CD4-positive, alpha-beta T cell (primary cell): ENCODE measurements around the gene PSME3IP1. TPM values are rescaled to one million over a fixed set of nuclear protein-coding genes. Genes with fewer than 3 reads are reported as not detected.

Source experiments
- ATAC-seq: fragments of 200-7000 bp; cut with Tn5 transposase; one replicate; pipeline ENCODE4 v1.10.0; 2022; ENCODE audit warnings: mild to moderate bottlenecking; ENCODE audit not compliant: poor library complexity
- CTCF ChIA-PET: fragments of 350-600 bp; sonication (Branson Sonifier 250); formaldehyde crosslinking; loops from one replicate; lab custom pipeline; 2021; ENCODE audit warnings: antibody characterized with exemption, inconsistent platforms; lab: Charles Lee
- POLR2A ChIA-PET: fragments of 350-600 bp; sonication (Branson Sonifier 250); formaldehyde crosslinking; loops from one replicate; lab custom pipeline; 2021; ENCODE audit warnings: antibody characterized with exemption, inconsistent platforms; lab: Charles Lee
- DNase-seq, 14 experiments: peaks; one replicate each; pipeline ENCODE4 v3.0.0-alpha.2; 2013 to 2020; ENCODE audit warnings: mixed read lengths in 2 of 14
- H3K27ac ChIP-seq, 2 donors: one replicate each; pipeline versions ENCODE4 v1.5.1 to v1.7.0; 2013; ENCODE audit warnings: low read length in 2 of 2, low read depth in 1 of 2, mild to moderate bottlenecking in 1 of 2
- H3K27me3 ChIP-seq, 2 experiments: 1 replicate in 1 of 2; 2 replicates in 1 of 2; pipeline versions ENCODE4 v1.6.1 to v1.7.0; 2013; ENCODE audit warnings: low read length in 2 of 2, control low read depth in 1 of 2, mild to moderate bottlenecking in 1 of 2, moderate library complexity in 1 of 2; ENCODE audit not compliant: insufficient read depth in 2 of 2, control insufficient read depth in 1 of 2
- H3K36me3 ChIP-seq: one replicate; pipeline ENCODE4 v1.6.1; 2013; ENCODE audit warnings: low read length, control low read depth; ENCODE audit not compliant: insufficient read depth
- H3K4me1 ChIP-seq: one replicate; pipeline ENCODE4 v1.6.1; 2013; ENCODE audit warnings: low read length, control low read depth; ENCODE audit not compliant: insufficient read depth
- H3K4me3 ChIP-seq: one replicate; pipeline ENCODE4 v1.5.1; 2013; ENCODE audit warnings: mild to moderate bottlenecking, low read length, moderate library complexity
- H3K9me3 ChIP-seq, 2 experiments: 1 replicate in 1 of 2; 2 replicates in 1 of 2; pipeline versions ENCODE4 v1.6.1 to v1.7.0; 2013; ENCODE audit warnings: low read length in 2 of 2, mild to moderate bottlenecking in 2 of 2, control low read depth in 1 of 2, moderate library complexity in 1 of 2; ENCODE audit not compliant: control insufficient read depth in 1 of 2, insufficient read depth in 1 of 2
- H3K27ac Mint-ChIP-seq: one replicate; pipeline ENCODE4 v1.8.0; 2020; ENCODE audit warnings: mixed read lengths
- H3K27me3 Mint-ChIP-seq: one replicate; pipeline ENCODE4 v1.8.0; 2021; ENCODE audit warnings: mixed read lengths
- H3K36me3 Mint-ChIP-seq: one replicate; pipeline ENCODE4 v1.8.0; 2021; ENCODE audit warnings: low read depth, mixed read lengths
- H3K4me1 Mint-ChIP-seq: one replicate; pipeline ENCODE4 v1.8.0; 2021; ENCODE audit warnings: low read depth, mixed read lengths
- H3K4me3 Mint-ChIP-seq: one replicate; pipeline ENCODE4 v1.8.0; 2020; ENCODE audit warnings: mild to moderate bottlenecking, mixed read lengths
- H3K9me3 Mint-ChIP-seq: one replicate; pipeline ENCODE4 v1.8.0; 2020; ENCODE audit warnings: mixed read lengths
- intact Hi-C, 2 experiments: fragments of 100-400 bp; cut with DNase I in 1 of 2; cut with micrococcal nuclease in 1 of 2; formaldehyde crosslinking; loops; one replicate each; pipeline versions ENCODE4 v1.15.1 to v1.9.0; 2023 to 2025; cut with DNase I, micrococcal nuclease
- total RNA-seq, 174 experiments: library from RNA in 2 of 174; stranded (reverse) in 2 of 174; gene quantifications; one replicate each; pipeline ENCODE4 v1.2.3 and lab custom pipeline; 2021 to 2026
- TF ChIP-seq, protein P1 (sequence below): fragments of 200-600 bp; IDR thresholded peaks from one replicate; pipeline ENCODE4 v1.8.0; 2022; ENCODE audit warnings: antibody characterized with exemption, mild to moderate bottlenecking

The PSME3IP1 gene
- total RNA-seq, 2 experiments from 2014 or later = 77.1 to 77.9 TPM

DNA sequence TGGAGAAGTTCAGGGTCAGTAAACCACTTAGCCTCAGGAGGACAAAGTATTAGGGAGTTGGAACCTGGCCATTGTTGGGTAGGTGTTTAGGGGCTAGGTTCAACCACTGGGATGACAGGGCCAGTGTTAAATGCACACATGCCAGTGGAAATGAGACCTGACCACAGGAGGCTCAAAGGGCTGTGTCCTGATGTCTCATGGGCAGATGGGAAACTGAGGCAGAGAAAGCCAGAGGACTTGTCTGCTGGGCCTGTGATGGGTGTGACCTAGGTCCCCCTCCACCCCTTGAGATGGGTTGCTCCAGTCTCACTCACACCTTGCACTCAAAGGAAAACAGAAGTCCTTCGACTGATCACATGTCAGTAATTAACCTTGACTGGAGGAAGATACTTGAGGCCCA lies 77.4 kb downstream of the PSME3IP1 start:
- no peaks in the 10 kb centered on the region for H3K9me3 Mint-ChIP-seq
- CTCF ChIA-PET = no interaction called here
- H3K4me3 Mint-ChIP-seq = no peak overlapping the region
- DNase-seq (no peak), ATAC-seq (no peak)
- no peaks in the 10 kb centered on the region for H3K9me3 ChIP-seq
- H3K27ac ChIP-seq = no peak overlapping the region
- peaks cover 13% of the 10 kb centered on the region for H3K4me1 Mint-ChIP-seq
- no peaks in the 10 kb centered on the region for H3K27me3 Mint-ChIP-seq
- POLR2A ChIA-PET = no interaction called here
- H3K36me3 ChIP-seq = no peaks in the 10 kb centered on the region
- TF ChIP-seq, protein P1, sequence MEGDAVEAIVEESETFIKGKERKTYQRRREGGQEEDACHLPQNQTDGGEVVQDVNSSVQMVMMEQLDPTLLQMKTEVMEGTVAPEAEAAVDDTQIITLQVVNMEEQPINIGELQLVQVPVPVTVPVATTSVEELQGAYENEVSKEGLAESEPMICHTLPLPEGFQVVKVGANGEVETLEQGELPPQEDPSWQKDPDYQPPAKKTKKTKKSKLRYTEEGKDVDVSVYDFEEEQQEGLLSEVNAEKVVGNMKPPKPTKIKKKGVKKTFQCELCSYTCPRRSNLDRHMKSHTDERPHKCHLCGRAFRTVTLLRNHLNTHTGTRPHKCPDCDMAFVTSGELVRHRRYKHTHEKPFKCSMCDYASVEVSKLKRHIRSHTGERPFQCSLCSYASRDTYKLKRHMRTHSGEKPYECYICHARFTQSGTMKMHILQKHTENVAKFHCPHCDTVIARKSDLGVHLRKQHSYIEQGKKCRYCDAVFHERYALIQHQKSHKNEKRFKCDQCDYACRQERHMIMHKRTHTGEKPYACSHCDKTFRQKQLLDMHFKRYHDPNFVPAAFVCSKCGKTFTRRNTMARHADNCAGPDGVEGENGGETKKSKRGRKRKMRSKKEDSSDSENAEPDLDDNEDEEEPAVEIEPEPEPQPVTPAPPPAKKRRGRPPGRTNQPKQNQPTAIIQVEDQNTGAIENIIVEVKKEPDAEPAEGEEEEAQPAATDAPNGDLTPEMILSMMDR = no peak
- no peak overlapping the region for H3K27ac Mint-ChIP-seq
- H3K36me3 Mint-ChIP-seq = no peaks in the 10 kb centered on the region
- intact Hi-C loops = loop anchor here in 1 of 2 experiments (2.0 kb wide), 1 partner anchor 16 kb away; the partner anchor contains the start of gene CPNE2
- no peaks in the 10 kb centered on the region for H3K27me3 ChIP-seq
- H3K4me3 ChIP-seq = no peak overlapping the region
- H3K4me1 ChIP-seq = peaks cover 25% of the 10 kb centered on the region

DNA sequence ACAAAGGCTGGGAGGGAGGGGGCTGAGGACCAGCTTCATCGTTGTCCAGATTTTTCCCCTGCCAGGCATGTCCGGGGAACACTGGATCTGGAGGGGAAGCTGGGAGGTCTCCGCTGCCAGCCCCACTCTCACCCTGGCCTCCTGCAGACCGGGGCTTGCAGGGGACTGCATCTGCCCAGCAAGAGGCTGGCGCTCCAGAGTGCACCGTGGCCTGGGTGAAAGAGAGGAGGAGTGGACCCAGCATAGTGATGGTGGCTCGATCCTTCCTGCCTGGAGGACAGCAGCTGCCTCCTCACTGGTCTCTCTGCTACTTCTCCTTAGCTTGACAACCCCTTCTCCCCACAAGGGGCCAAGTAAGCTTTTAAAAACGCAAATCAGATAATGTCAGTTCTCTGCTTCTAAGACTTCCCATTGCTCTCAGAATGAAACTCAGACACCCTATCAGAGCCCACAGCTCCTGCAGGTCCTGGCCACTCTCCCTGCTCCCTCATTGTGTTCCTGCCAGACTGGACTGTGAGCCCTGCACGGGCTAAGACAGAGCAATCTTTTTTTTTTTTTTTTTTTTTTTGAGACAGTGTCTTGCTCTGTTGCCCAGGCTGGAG lies 78.4 kb downstream of the PSME3IP1 start:
- ATAC-seq (no peak), DNase-seq (no peak)
- TF ChIP-seq, protein P1 = no peak
- H3K27ac Mint-ChIP-seq = no peak overlapping the region
- H3K27me3 ChIP-seq = no peaks in the 10 kb centered on the region
- ChIA-PET CTCF (no interaction called here), POLR2A (no interaction called here)
- no peaks in the 10 kb centered on the region for H3K9me3 ChIP-seq
- no peak overlapping the region for H3K4me3 Mint-ChIP-seq
- H3K9me3 Mint-ChIP-seq = no peaks in the 10 kb centered on the region
- H3K36me3 ChIP-seq = no peaks in the 10 kb centered on the region
- H3K4me1 Mint-ChIP-seq = peaks cover 13% of the 10 kb centered on the region
- H3K4me1 ChIP-seq = peaks cover 25% of the 10 kb centered on the region
- intact Hi-C loops = no loop called here
- H3K27me3 Mint-ChIP-seq = no peaks in the 10 kb centered on the region
- H3K27ac ChIP-seq = no peak overlapping the region
- H3K36me3 Mint-ChIP-seq = no peaks in the 10 kb centered on the region
- H3K4me3 ChIP-seq = no peak overlapping the region

DNA sequence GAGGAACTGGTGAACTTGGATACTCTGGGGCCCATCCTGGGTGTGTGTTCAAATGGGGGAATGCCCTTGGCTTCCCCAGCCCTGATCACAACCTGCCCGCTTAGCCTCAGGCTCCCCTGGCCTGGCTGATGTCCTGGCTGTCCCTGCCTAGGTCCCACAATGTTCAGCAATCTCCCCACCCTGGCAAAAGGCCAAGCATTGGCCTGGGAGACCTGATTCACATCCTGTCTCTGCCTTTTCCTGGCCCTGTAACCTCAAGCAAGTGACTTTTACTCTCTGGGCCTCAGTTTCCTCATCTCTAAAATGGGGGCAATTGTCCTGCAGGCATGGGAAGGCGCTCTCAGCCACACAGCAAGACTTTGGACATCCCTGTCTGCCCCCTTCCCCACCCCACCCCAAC lies 79.1 kb downstream of the PSME3IP1 start:
- Histone ChIP-seq H3K9me3 (no peaks in the 10 kb centered on the region), H3K4me3 (no peak overlapping the region), H3K27ac (no peak overlapping the region), H3K4me1 (peaks cover 25% of the 10 kb centered on the region), H3K27me3 (no peaks in the 10 kb centered on the region), H3K36me3 (no peaks in the 10 kb centered on the region)
- TF ChIP-seq, protein P1 = no peak
- ATAC-seq (no peak), DNase-seq (no peak)
- ChIA-PET CTCF (no interaction called here), POLR2A (no interaction called here)
- no peaks in the 10 kb centered on the region for H3K9me3 Mint-ChIP-seq
- H3K27me3 Mint-ChIP-seq = no peaks in the 10 kb centered on the region
- no peak overlapping the region for H3K4me3 Mint-ChIP-seq
- intact Hi-C loops = no loop called here
- peaks cover 13% of the 10 kb centered on the region for H3K4me1 Mint-ChIP-seq
- no peaks in the 10 kb centered on the region for H3K36me3 Mint-ChIP-seq
- H3K27ac Mint-ChIP-seq = no peak overlapping the region
